Measurements from ENCODE around the gene NEBL.

NEBL gene

GRCh38 chr10:20858292-20859124 is 38.6 kb downstream of the NEBL start:
- DNase-seq = no peak

GRCh38 chr10:20856484-20856883 is 40.6 kb downstream of the NEBL start:
- no peak for DNase-seq

DNA sequence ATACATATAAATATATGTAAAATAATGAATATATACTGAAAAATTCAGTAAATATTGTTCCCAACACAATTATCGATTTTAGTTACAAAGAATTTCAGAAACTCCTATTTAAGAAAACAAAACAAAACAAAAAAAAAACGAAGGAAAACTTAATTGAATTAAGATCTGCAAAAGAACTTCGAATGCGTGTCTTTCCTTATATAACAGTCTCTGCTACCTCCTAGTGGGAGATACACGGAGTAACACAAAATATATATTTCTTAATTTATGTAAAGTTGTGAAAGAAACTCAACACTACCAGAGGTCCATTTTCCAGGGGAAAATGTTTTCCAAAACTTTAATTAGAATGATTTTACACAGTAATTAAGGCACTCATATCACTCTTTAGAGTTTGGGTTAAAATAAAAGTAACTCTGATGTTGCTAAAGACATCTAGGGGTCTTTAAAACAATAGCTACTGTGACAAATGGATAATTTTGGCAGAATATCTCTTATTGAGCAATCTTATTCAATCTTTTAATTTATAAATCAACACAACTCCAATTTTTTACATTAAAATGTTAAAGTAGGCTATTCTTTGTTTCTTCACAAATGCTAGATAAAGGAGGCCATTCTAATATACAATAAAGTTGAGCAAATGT is 41.6 kb downstream of the NEBL start:
- DNase-seq = peak in 1 of 2 experiments; percentile 24

DNA sequence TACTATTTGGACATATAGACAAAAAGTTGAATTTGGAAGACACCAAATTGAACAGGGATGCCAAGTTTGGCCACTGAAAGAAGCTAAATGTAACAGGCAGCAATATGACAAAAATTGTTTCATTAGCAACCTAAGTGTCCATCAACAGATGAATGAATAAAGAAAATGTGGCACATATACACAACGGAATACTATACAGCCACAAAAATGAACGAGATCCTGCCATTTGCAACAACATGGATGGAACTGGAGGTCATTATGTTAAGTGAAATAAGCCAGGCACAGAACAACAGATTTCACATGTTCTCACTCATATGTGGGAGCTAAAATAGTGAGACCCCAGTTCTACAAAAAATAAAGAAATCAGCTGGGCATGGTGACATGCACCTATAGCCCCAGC is 43.8 kb downstream of the NEBL start:
- no peak for DNase-seq

- no peak for DNase-seq
Observed at GRCh38 chr10:20852303-20852702, 44.8 kb downstream of the NEBL start.

- no peak for DNase-seq
Observed at GRCh38 chr10:20847512-20847911, 49.6 kb downstream of the NEBL start.

- no peak for DNase-seq
Observed at GRCh38 chr10:20846263-20846662, 50.8 kb downstream of the NEBL start.

- no peak for DNase-seq
Observed at GRCh38 chr10:20841419-20841818, 55.7 kb downstream of the NEBL start.

- no peak for DNase-seq
Observed at GRCh38 chr10:20839910-20840309, 57.2 kb downstream of the NEBL start.

DNA sequence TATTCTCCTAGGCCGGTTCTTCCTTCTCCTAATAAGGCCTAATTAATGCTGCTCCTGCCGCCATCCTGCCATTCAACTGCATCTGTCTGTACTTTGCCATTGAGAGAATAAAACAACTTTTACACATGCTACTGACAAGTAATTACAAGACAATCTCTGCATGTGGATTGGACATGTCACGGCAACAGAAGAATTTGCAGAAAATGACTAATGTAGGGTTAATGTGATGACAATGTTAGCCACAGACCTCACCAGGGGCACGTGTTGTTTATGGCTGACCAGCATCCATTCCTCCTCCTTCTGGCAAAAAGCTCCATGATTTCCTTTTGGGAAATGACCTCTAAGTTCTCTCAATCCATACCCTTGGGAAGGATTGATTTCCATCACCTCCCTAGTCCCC is 58.0 kb downstream of the NEBL start:
- no peak for DNase-seq

DNA sequence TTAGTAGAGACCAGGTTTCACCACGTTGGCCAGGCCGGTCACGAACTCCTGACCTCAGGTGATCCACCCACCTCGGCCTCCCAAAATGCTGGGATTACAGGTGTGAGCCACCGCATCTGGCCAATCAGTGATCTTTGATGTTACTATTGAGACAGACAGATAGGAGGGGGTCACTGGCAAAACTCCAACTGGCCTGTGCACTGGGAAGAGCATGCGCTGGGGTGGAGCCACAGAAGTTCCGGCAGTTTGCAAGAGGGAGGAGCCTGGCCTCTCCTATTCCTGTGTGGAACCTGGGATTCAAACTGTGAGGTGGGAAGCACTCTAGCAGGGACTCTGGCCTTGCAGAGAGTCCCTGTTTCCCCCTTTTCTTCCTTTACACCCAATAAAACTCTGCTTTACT is 60.7 kb downstream of the NEBL start:
- DNase-seq = no peak

DNA sequence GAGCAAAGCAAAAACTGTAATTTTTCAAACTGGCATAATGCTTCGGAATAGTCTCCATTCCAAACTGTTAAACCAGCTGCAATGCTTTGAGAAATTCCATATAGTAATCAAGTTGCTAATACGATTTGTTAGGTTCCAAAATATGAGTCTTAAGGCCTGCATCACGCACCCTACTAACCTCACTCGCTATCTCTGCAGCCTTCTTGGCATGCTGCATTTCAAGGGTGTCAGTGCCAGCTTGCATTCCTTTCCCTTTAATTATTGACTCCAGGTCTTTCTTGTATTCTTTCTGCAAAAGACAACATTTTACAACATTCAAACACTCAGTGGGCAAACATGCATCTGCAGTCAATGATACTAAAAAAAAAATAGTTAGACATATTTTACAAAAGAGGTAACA is 61.8 kb downstream of the NEBL start:
- no peak for DNase-seq

DNA sequence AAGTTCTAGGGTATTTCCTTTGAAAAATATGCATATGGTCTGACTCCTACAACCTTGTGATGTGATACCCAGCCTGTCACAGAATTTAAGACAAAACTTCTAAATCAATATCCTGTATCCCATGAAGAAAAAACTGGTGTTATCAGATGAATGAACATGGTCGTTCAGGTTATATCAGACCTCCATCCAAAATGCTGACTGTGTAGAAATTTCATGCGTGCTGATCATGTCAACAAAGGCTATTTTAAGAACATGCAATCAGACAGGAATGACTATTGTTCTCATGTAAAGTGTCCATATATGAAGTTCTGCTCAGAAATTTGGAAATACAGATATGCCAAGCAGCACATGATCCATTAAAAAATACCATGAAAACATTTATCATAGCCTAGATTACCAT is 62.3 kb downstream of the NEBL start:
- DNase-seq = no peak

GRCh38 chr10:20822825-20823224 is 74.3 kb downstream of the NEBL start:
- no peak for DNase-seq

DNA sequence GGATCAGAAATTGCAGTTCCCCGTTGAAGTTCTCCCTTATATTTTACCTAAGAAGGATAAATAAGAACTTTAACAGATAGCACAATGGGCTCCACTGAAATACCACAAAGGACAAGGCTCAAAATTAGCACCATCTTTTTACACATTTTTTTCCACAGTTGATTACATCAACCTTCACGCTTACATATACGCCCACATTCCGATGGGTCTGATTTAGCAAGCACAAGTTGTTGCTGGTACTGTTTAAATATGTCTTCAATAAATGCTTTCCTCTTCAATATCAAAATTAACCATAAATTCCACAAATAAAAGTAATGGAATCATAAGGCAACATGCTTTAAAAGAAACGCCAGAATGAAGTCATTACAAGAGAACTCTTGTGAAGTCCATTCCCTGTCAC is 79.5 kb downstream of the NEBL start:
- no peak for DNase-seq

- DNase-seq = no peak
Observed at GRCh38 chr10:20817116-20817515, 80.0 kb downstream of the NEBL start.

- DNase-seq = no peak
Observed at GRCh38 chr10:20814116-20814515, 83.0 kb downstream of the NEBL start.

GRCh38 chr10:20811131-20811530 is 86.0 kb downstream of the NEBL start:
- DNase-seq = no peak

DNA sequence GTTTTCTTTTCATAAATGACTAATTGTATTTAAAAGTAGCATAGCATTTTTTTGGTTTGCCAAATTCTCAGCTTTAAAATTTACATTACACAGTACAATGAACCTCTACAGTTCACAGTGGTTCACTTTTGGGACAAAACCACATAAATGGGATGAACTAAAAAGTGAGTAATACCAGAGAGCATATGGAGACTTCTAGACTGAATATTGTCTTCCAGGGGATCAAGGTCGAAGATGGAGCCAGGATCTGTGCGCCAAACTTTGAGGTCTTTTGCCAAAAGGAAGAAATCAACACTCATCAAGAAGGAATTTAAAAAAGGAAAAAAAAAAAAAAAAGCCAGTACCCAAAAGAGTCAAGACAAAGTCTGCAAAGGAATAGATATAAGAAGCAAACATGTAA is 87.5 kb downstream of the NEBL start:
- DNase-seq = no peak

DNA sequence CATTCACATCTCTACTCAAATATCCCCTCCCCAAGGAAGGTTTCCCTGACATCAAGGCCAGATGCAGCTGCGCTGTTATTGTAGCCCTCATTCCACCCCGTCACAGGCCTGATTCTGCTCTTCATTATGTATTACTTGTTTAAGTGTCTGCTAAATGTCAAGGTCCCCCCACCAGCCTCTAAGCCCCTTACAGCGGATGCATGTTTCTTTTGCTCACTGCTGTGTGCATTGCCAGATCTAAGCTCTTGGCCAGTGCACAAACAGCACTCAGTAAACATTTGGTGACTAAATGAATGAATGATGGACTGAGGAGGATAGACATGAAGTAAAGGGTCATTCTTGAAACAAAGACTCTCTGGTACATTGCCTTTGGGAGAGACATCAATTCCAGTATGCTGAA is 90.6 kb downstream of the NEBL start:
- no peak for DNase-seq

GRCh38 chr10:20797290-20797689 is 99.8 kb downstream of the NEBL start:
- no peak for DNase-seq

DNA sequence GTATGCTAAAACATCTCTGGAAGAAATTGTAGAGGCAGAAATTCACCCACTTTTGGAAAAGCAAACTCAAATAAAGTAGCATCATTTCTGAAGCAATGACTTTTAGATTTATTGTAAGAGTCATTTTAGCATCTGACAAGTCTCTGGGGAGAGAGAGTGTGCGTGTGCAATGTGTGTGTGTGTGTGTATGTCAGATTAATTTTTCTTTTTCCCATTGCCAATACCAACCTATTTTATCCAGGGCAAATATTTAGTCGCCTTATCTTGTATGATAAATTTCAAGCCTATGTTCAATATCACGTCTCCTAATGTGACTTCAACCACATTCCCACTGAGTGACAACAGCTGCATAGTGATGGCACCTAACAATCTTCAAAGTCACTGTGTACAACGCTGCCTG is 101.7 kb downstream of the NEBL start:
- no peak for DNase-seq

GRCh38 chr10:20785174-20785573 is 111.9 kb downstream of the NEBL start:
- DNase-seq = no peak

- no peak for DNase-seq
Observed at GRCh38 chr10:20778008-20778757, 118.9 kb downstream of the NEBL start.

Data from SHP77 (cell line).